Neural cell (in vitro differentiated cells): Measurements from ENCODE around the gene GCDH. TPM values are rescaled to one million over a fixed set of nuclear protein-coding genes. Genes with fewer than 3 reads are reported as not detected.

Experiments used
- H2AFZ ChIP-seq: fragments of 200-600, 300-800 bp; sonication (generic), shearing (Covaris generic); 2 replicates; pipeline ENCODE4 v1.6.0; 2014; ENCODE audit warnings: low read depth, mild to moderate bottlenecking, antibody characterized with exemption, low read length, moderate library complexity
- H3F3A ChIP-seq: fragments of 200-600 bp; shearing (Covaris generic); 2 replicates; pipeline ENCODE4 v1.6.1; 2016; ENCODE audit warnings: mild to moderate bottlenecking, moderate library complexity, mixed read lengths, antibody characterized with exemption, low read length; ENCODE audit not compliant: insufficient read depth, poor library complexity, severe bottlenecking
- H3K27ac ChIP-seq: fragments of 200-600, 300-800 bp; sonication (generic), shearing (Covaris generic); 2 replicates; pipeline ENCODE4 v1.5.1; 2014; ENCODE audit warnings: mild to moderate bottlenecking, low read length, moderate library complexity
- H3K27me3 ChIP-seq: fragments of 300-800, 200-600 bp; sonication (generic), shearing (Covaris generic); 2 replicates; pipeline ENCODE4 v1.6.0; 2014; ENCODE audit warnings: mild to moderate bottlenecking, low read depth, low read length, moderate library complexity; ENCODE audit not compliant: insufficient read depth
- H3K36me3 ChIP-seq: fragments of 300-800, 200-600 bp; sonication (generic), shearing (Covaris generic); 2 replicates; pipeline ENCODE4 v1.5.1; 2014; ENCODE audit warnings: mild to moderate bottlenecking, antibody characterized with exemption, low read length, moderate library complexity; ENCODE audit not compliant: insufficient read depth
- H3K4me2 ChIP-seq: fragments of 300-800, 200-600 bp; sonication (generic), shearing (Covaris generic); 2 replicates; pipeline ENCODE4 v1.6.0; 2014; ENCODE audit warnings: mild to moderate bottlenecking, low read length
- H3K4me3 ChIP-seq: fragments of 300-800, 200-600 bp; sonication (generic), shearing (Covaris generic); 2 replicates; pipeline ENCODE4 v1.5.1; 2014; ENCODE audit warnings: mild to moderate bottlenecking, low read length, moderate library complexity
- H3K79me2 ChIP-seq: fragments of 200-600 bp; shearing (Covaris generic); replicated peaks from 2 replicates; pipeline ENCODE4 v1.6.0; 2014; ENCODE audit warnings: mild to moderate bottlenecking, low read length, moderate library complexity; ENCODE audit not compliant: insufficient read depth
- H3K9ac ChIP-seq: fragments of 300-800, 200-600 bp; sonication (generic), shearing (Covaris generic); 2 replicates; pipeline ENCODE4 v1.6.1; 2016; ENCODE audit warnings: mild to moderate bottlenecking, low read length, mixed read lengths
- H3K9me2 ChIP-seq: fragments of 200-600 bp; shearing (Covaris generic); 2 replicates; pipeline ENCODE4 v1.6.1; 2016; ENCODE audit warnings: mild to moderate bottlenecking, low read length, mixed read lengths; ENCODE audit not compliant: insufficient read depth
- H3K9me3 ChIP-seq: fragments of 200-600, 300-800 bp; sonication (generic), shearing (Covaris generic); 2 replicates; pipeline ENCODE4 v1.6.1; 2016; ENCODE audit warnings: mild to moderate bottlenecking, mixed run types, low read length, moderate library complexity, mixed read lengths
- H4K20me1 ChIP-seq: fragments of 200-600 bp; shearing (Covaris generic); 2 replicates; pipeline ENCODE4 v1.6.1; 2016; ENCODE audit warnings: mild to moderate bottlenecking, mixed run types; ENCODE audit not compliant: insufficient read depth
- EP300 ChIP-seq: fragments of 450-650 bp; conservative IDR thresholded peaks from 2 replicates; pipeline ENCODE4 v1.6.1; 2014; ENCODE audit warnings: antibody characterized with exemption, mild to moderate bottlenecking, moderate library complexity; ENCODE audit not compliant: poor library complexity, severe bottlenecking
- EZH2 ChIP-seq: fragments of 200-600, 300-800 bp; shearing (Covaris generic), sonication (generic); IDR thresholded peaks from 2 replicates; pipeline ENCODE4 v1.6.1; 2014; ENCODE audit warnings: antibody characterized with exemption, low read length, borderline replicate concordance, mild to moderate bottlenecking; ENCODE audit not compliant: insufficient read depth, poor library complexity, severe bottlenecking
- MXI1 ChIP-seq: fragments of 450-650 bp; conservative IDR thresholded peaks from 2 replicates; pipeline ENCODE4 v1.6.1; 2014; ENCODE audit warnings: antibody characterized with exemption, mild to moderate bottlenecking; ENCODE audit not compliant: poor library complexity, severe bottlenecking
- POLR2AphosphoS5 ChIP-seq: IDR thresholded peaks from 2 replicates; pipeline ENCODE4 v1.6.1; 2012
- RAD21 ChIP-seq: fragments of 450-650 bp; conservative IDR thresholded peaks from 2 replicates; pipeline ENCODE4 v1.6.1; 2014; ENCODE audit warnings: antibody characterized with exemption, mild to moderate bottlenecking, moderate library complexity
- SMC3 ChIP-seq: fragments of 450-650 bp; conservative IDR thresholded peaks from 2 replicates; pipeline ENCODE4 v1.6.1; 2014; ENCODE audit warnings: antibody characterized with exemption, mild to moderate bottlenecking, moderate library complexity; ENCODE audit not compliant: poor library complexity
- TAF1 ChIP-seq: IDR thresholded peaks from 2 replicates; pipeline ENCODE4 v1.6.1; 2012; ENCODE audit warnings: low read depth
- polyA plus RNA-seq: library from polyadenylated mRNA; depleted of rRNA; stranded (reverse); fragments of >200 nt; gene quantifications from 2 replicates; pipeline ENCODE4 v1.2.3, GENCODE V29; 2014
- TF ChIP-seq, protein P1 (sequence below): fragments of 450-650 bp; IDR thresholded peaks from 2 replicates; pipeline ENCODE4 v1.5.1; 2014; ENCODE audit warnings: antibody characterized with exemption, mild to moderate bottlenecking, moderate library complexity; ENCODE audit not compliant: poor library complexity, severe bottlenecking
- TF ChIP-seq, protein P2 (sequence below): IDR thresholded peaks from 2 replicates; pipeline ENCODE4 v1.6.1; 2012; ENCODE audit warnings: borderline replicate concordance

Gene GCDH
- polyA plus RNA-seq, 1 donor from 2014 or later, result 35.4 TPM

DNA sequence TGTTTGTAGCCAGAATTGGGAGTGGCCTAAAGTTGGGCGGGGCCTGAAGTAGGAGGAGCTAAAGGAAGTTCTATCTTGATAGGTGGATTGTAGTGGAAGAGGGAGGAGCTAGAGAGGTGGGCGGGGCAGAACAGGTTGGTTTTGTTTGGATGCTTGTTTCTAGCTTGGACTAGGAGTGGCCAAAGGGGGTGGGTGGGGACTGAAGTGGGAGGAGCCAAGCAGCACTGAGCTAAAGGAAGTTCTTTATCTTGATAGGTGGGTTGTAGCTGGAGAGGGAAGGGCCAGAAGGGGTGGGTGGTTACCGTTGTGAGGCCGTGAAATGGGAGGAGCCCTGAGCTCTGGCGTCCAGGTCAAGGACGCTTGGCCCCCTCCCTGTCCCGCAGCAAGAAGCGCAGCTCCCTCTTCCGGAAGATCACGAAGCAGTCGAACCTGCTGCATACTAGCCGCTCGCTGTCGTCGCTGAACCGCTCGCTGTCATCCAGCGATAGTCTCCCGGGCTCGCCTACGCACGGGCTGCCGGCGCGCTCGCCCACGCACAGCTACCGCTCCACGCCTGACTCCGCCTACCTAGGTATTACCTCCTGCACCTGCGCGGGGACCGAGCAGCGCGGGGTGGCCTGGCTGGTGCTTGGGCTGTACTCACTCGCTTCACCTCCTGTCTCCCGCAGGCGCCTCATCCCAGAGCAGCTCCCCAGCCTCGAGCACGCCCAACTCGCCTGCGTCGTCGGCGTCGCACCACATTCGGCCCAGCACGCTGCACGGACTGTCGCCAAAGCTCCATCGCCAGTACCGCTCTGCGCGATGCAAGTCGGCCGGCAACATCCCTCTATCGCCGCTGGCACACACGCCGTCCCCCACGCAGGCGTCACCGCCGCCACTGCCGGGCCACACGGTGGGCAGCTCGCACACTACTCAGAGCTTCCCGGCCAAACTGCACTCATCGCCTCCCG is 17.7 kb upstream of the GCDH start:
- no peak overlapping the region for H3K4me2 ChIP-seq
- TF ChIP-seq POLR2AphosphoS5 (no peak), RAD21 (no peak), EP300 (no peak), TAF1 (no peak), MXI1 (no peak), SMC3 (no peak)
- no peaks in the 10 kb centered on the region for H3K27me3 ChIP-seq
- H3K36me3 ChIP-seq, result peaks cover 6% of the 10 kb centered on the region
- no peak overlapping the region for H3K9ac ChIP-seq
- no peaks in the 10 kb centered on the region for H3F3A ChIP-seq
- H3K79me2 ChIP-seq, result no peaks in the 10 kb centered on the region
- no peaks in the 10 kb centered on the region for H4K20me1 ChIP-seq
- H3K27ac ChIP-seq, result no peak overlapping the region
- H2AFZ ChIP-seq, result no peak overlapping the region
- no peaks in the 10 kb centered on the region for H3K9me3 ChIP-seq
- no peak overlapping the region for H3K4me3 ChIP-seq
- H3K9me2 ChIP-seq, result no peaks in the 10 kb centered on the region

DNA sequence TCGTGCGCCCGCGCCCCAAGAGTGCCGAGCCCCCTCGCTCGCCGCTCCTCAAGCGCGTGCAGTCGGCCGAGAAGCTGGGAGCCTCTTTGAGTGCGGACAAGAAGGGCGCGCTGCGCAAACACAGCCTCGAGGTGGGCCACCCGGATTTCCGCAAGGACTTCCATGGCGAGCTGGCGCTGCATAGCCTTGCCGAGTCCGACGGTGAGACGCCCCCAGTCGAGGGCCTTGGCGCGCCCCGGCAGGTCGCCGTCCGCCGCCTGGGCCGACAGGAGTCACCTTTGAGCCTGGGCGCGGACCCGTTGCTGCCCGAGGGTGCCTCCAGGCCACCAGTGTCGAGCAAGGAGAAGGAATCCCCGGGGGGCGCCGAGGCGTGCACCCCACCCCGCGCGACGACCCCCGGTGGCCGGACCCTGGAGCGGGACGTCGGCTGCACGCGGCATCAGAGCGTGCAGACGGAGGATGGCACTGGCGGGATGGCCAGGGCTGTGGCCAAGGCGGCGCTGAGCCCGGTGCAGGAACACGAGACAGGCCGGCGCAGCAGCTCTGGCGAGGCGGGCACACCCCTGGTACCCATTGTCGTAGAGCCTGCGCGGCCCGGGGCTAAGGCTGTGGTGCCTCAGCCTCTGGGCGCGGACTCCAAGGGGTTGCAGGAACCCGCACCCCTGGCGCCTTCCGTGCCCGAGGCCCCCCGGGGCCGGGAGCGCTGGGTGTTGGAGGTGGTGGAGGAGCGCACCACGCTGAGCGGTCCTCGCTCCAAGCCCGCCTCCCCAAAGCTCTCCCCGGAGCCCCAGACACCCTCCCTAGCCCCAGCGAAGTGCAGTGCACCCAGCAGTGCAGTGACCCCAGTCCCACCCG is 16.8 kb upstream of the GCDH start:
- no peaks in the 10 kb centered on the region for H3K9me3 ChIP-seq
- H3K4me3 ChIP-seq, result no peak overlapping the region
- no peak overlapping the region for H3K4me2 ChIP-seq
- H4K20me1 ChIP-seq, result no peaks in the 10 kb centered on the region
- H3F3A ChIP-seq, result no peaks in the 10 kb centered on the region
- H2AFZ ChIP-seq, result no peak overlapping the region
- TF ChIP-seq TAF1, result no peak
- TF ChIP-seq EZH2, result no peak
- no peak for TF ChIP-seq RAD21
- no peak for TF ChIP-seq EP300
- TF ChIP-seq MXI1, result no peak
- TF ChIP-seq, protein P1, sequence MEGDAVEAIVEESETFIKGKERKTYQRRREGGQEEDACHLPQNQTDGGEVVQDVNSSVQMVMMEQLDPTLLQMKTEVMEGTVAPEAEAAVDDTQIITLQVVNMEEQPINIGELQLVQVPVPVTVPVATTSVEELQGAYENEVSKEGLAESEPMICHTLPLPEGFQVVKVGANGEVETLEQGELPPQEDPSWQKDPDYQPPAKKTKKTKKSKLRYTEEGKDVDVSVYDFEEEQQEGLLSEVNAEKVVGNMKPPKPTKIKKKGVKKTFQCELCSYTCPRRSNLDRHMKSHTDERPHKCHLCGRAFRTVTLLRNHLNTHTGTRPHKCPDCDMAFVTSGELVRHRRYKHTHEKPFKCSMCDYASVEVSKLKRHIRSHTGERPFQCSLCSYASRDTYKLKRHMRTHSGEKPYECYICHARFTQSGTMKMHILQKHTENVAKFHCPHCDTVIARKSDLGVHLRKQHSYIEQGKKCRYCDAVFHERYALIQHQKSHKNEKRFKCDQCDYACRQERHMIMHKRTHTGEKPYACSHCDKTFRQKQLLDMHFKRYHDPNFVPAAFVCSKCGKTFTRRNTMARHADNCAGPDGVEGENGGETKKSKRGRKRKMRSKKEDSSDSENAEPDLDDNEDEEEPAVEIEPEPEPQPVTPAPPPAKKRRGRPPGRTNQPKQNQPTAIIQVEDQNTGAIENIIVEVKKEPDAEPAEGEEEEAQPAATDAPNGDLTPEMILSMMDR, result no peak
- no peak for TF ChIP-seq SMC3
- TF ChIP-seq, protein P2, sequence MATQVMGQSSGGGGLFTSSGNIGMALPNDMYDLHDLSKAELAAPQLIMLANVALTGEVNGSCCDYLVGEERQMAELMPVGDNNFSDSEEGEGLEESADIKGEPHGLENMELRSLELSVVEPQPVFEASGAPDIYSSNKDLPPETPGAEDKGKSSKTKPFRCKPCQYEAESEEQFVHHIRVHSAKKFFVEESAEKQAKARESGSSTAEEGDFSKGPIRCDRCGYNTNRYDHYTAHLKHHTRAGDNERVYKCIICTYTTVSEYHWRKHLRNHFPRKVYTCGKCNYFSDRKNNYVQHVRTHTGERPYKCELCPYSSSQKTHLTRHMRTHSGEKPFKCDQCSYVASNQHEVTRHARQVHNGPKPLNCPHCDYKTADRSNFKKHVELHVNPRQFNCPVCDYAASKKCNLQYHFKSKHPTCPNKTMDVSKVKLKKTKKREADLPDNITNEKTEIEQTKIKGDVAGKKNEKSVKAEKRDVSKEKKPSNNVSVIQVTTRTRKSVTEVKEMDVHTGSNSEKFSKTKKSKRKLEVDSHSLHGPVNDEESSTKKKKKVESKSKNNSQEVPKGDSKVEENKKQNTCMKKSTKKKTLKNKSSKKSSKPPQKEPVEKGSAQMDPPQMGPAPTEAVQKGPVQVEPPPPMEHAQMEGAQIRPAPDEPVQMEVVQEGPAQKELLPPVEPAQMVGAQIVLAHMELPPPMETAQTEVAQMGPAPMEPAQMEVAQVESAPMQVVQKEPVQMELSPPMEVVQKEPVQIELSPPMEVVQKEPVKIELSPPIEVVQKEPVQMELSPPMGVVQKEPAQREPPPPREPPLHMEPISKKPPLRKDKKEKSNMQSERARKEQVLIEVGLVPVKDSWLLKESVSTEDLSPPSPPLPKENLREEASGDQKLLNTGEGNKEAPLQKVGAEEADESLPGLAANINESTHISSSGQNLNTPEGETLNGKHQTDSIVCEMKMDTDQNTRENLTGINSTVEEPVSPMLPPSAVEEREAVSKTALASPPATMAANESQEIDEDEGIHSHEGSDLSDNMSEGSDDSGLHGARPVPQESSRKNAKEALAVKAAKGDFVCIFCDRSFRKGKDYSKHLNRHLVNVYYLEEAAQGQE, result no peak
- no peak for TF ChIP-seq POLR2AphosphoS5
- H3K9me2 ChIP-seq, result no peaks in the 10 kb centered on the region
- no peak overlapping the region for H3K27ac ChIP-seq
- H3K27me3 ChIP-seq, result no peaks in the 10 kb centered on the region
- H3K36me3 ChIP-seq, result peaks cover 6% of the 10 kb centered on the region
- H3K9ac ChIP-seq, result no peak overlapping the region
- no peaks in the 10 kb centered on the region for H3K79me2 ChIP-seq
